A549 (cell line): ENCODE data around the gene FHIT. TPM values are rescaled to one million over a fixed set of nuclear protein-coding genes. Genes with fewer than 3 reads are reported as not detected.

ENCODE experiments used
- ATAC-seq, 2 experiments: fragments of 200-7000 bp in 1 of 2; fragments of >200 bp in 1 of 2; cut with Nextera tagmentation in 1 of 2; cut with Tn5 transposase in 1 of 2; 3 replicates each; pipeline versions ENCODE4 v1.8.0 to v1.9.1; 2018 to 2020; ENCODE audit warnings: mild to moderate bottlenecking in 1 of 2, moderate library complexity in 1 of 2
- CTCF ChIA-PET: fragments of 300-600 bp; sonication (Branson Sonifier 250); formaldehyde crosslinking; extraction: SDS; loops from one replicate; lab custom pipeline; 2021; ENCODE audit warnings: antibody characterized with exemption, inconsistent platforms; lab: Yijun Ruan, JAX
- POLR2A ChIA-PET: fragments of 350-600 bp; formaldehyde crosslinking; extraction: SDS; loops from one replicate; lab custom pipeline; 2021; ENCODE audit warnings: antibody characterized with exemption, inconsistent platforms; lab: Yijun Ruan, JAX
- DNase-seq, 2 experiments: peaks; one replicate each; pipeline versions ENCODE4 v3.0.0 to v3.0.0-alpha.2; 2011 to 2016; ENCODE audit warnings: low read depth in 1 of 2, low spot score in 1 of 2
- FAIRE-seq: peaks from 2 replicates; lab custom pipeline; 2011; peaks lifted over from hg19 to GRCh38; lab: Jason Lieb, UNC
- H3K27ac ChIP-seq, 2 experiments: fragments of >200 bp; sonication (Bioruptor Twin); formaldehyde crosslinking; 3 replicates each; pipeline ENCODE4 v1.5.1; 2016 to 2017
- H3K4me1 ChIP-seq: fragments of >200 bp; sonication (Bioruptor Twin); formaldehyde crosslinking; 3 replicates; pipeline ENCODE4 v1.6.1; 2016
- H3K4me2 ChIP-seq: fragments of >200 bp; sonication (Bioruptor Twin); formaldehyde crosslinking; 3 replicates; pipeline ENCODE4 v1.6.1; 2016
- H3K4me3 ChIP-seq: fragments of >200 bp; sonication (Bioruptor Twin); formaldehyde crosslinking; 3 replicates; pipeline ENCODE4 v1.5.1; 2016
- H3K9me3 ChIP-seq: fragments of >200 bp; sonication (Bioruptor Twin); formaldehyde crosslinking; 3 replicates; pipeline ENCODE4 v1.6.1; 2016
- ATOH8 ChIP-seq: fragments of 250-450 bp; sonication (Bioruptor Pico); IDR thresholded peaks from 2 replicates; pipeline ENCODE4 v1.5.0; 2020; ENCODE audit warnings: low read depth, mild to moderate bottlenecking, moderate library complexity
- CHD4 ChIP-seq: fragments of 200-600 bp; sonication (generic); IDR thresholded peaks from 2 replicates; pipeline ENCODE4 v1.6.1; 2016; ENCODE audit warnings: antibody characterized with exemption, mild to moderate bottlenecking, borderline replicate concordance
- E2F6 ChIP-seq: IDR thresholded peaks from 2 replicates; pipeline ENCODE4 v1.6.1; 2012; ENCODE audit warnings: low read depth, borderline replicate concordance
- ELK1 ChIP-seq: fragments of 150-350 bp; IDR thresholded peaks from 2 replicates; pipeline ENCODE4 v1.6.1; 2014; ENCODE audit warnings: low read depth, mild to moderate bottlenecking, low read length
- FOSB ChIP-seq: fragments of 250-450 bp; sonication (Bioruptor Pico); IDR thresholded peaks from 2 replicates; pipeline ENCODE4 v1.5.0; 2020; ENCODE audit warnings: mild to moderate bottlenecking, moderate library complexity
- GATA3 ChIP-seq: IDR thresholded peaks from 2 replicates; pipeline ENCODE4 v1.6.1; 2012; ENCODE audit warnings: borderline replicate concordance
- HDAC2 ChIP-seq: fragments of 200-600 bp; sonication (generic); IDR thresholded peaks from 2 replicates; pipeline ENCODE4 v1.6.1; 2016
- HOXB13 ChIP-seq: fragments of 250-450 bp; sonication (Bioruptor Pico); IDR thresholded peaks from 2 replicates; pipeline ENCODE4 v1.5.0; 2020; ENCODE audit warnings: low read depth, mild to moderate bottlenecking, moderate library complexity
- JUN ChIP-seq, 2 experiments: fragments of >200 bp; sonication (Bioruptor Twin); formaldehyde crosslinking; IDR thresholded peaks; 2 replicates in 1 of 2; 3 replicates in 1 of 2; pipeline ENCODE4 v1.6.1; 2016 to 2017
- KDM1A ChIP-seq: fragments of 200-600 bp; sonication (generic); IDR thresholded peaks from 2 replicates; pipeline ENCODE4 v1.6.1; 2016; ENCODE audit warnings: low read depth, mild to moderate bottlenecking
- KDM5A ChIP-seq: fragments of 200-600 bp; sonication (generic); IDR thresholded peaks from 2 replicates; pipeline ENCODE4 v1.6.1; 2016; ENCODE audit warnings: antibody characterized with exemption, mild to moderate bottlenecking
- MAFK ChIP-seq: fragments of 450-650 bp; IDR thresholded peaks from 2 replicates; pipeline ENCODE4 v1.6.1; 2014; ENCODE audit not compliant: partially characterized antibody
- MAZ ChIP-seq: fragments of 150-350 bp; IDR thresholded peaks from 2 replicates; pipeline ENCODE4 v1.6.1; 2014; ENCODE audit warnings: antibody characterized with exemption, low read depth, low read length, borderline replicate concordance
- POLR2AphosphoS2 ChIP-seq: conservative IDR thresholded peaks from 2 replicates; pipeline ENCODE4 v1.6.1; 2012; ENCODE audit warnings: low read length, improper control_type of control experiment, inconsistent platforms
- RARB ChIP-seq: fragments of 250-450 bp; sonication (Bioruptor Pico); IDR thresholded peaks from 2 replicates; pipeline ENCODE4 v1.8.0; 2021; ENCODE audit warnings: mild to moderate bottlenecking, moderate library complexity
- RNF2 ChIP-seq: fragments of 200-600 bp; sonication (generic); IDR thresholded peaks from 2 replicates; pipeline ENCODE4 v1.6.1; 2016; ENCODE audit warnings: low read depth, mild to moderate bottlenecking, antibody characterized with exemption, moderate library complexity, borderline replicate concordance
- SMC3 ChIP-seq: fragments of >200 bp; sonication (Bioruptor Twin); formaldehyde crosslinking; IDR thresholded peaks from 3 replicates; pipeline ENCODE4 v1.6.1; 2018; ENCODE audit warnings: inconsistent platforms
- SREBF2 ChIP-seq: fragments of 450-650 bp; IDR thresholded peaks from 2 replicates; pipeline ENCODE4 v1.6.1; 2014; ENCODE audit warnings: mild to moderate bottlenecking, moderate library complexity
- USF2 ChIP-seq: fragments of 450-650 bp; IDR thresholded peaks from 2 replicates; pipeline ENCODE4 v1.6.1; 2014; ENCODE audit warnings: antibody characterized with exemption
- ZNF302 ChIP-seq: fragments of 250-450 bp; sonication (Bioruptor Pico); IDR thresholded peaks from 2 replicates; pipeline ENCODE4 v1.9.0; 2021; ENCODE audit warnings: inconsistent platforms, mild to moderate bottlenecking, moderate library complexity
- ZSCAN20 ChIP-seq: fragments of 250-450 bp; sonication (Bioruptor Pico); IDR thresholded peaks from 2 replicates; pipeline ENCODE4 v1.8.0; 2022; ENCODE audit warnings: mild to moderate bottlenecking, moderate library complexity
- WGBS: methylation state at CpG from one replicate; pipeline ENCODE4 v1.1.6; 2017; ENCODE audit errors: missing lambda C conversion rate; 5-methylcytosine and 5-hydroxymethylcytosine counted together
- polyA plus RNA-seq, 4 experiments: library from polyadenylated mRNA; depleted of rRNA in 3 of 4; stranded (reverse); fragments of >200 nt; fragmentation: RNase III in 1 of 4; extraction: RNeasy Plus Mini Kit Qiagen cat#74134 plus additional on column Dnase treatment in 1 of 4; gene quantifications; 2 replicates in 3 of 4; 3 replicates in 1 of 4; pipeline ENCODE4 v1.2.3, GENCODE V29; 2011 to 2017

Gene FHIT
- polyA plus RNA-seq, 2 of the 4 experiments (the other 2 are of a cell fraction), result 0.76 to 0.92 TPM

- TF ChIP-seq ZNF302, result no peak
- TF ChIP-seq CHD4, result no peak
- no peak for TF ChIP-seq POLR2AphosphoS2
- TF ChIP-seq HOXB13 (CRISPR knock-in tag), result no peak
- TF ChIP-seq ELK1, result no peak
- TF ChIP-seq MAZ, result no peak
These were observed 523.2 kb downstream of the FHIT start (continued) for GRCh38 chr3:60728006-60728405.

GRCh38 chr3:60720736-60721135 lies 530.5 kb downstream of the FHIT start:
- no peak overlapping the region for H3K27ac ChIP-seq
- H3K9me3 ChIP-seq, result no peaks in the 10 kb centered on the region
- H3K4me2 ChIP-seq, result no peak overlapping the region
- POLR2A ChIA-PET, result no interaction called here
- DNase-seq, result no peak
- ATAC-seq, result no peak
- H3K4me3 ChIP-seq, result no peak overlapping the region
- TF ChIP-seq KDM1A (no peak), GATA3 (no peak), HDAC2 (no peak), FOSB (CRISPR knock-in tag) (no peak), MAZ (no peak)
- CTCF ChIA-PET, result interaction anchor here (0.7 kb wide), 1 partner anchor 172 kb away, joined by 3 read pairs; no protein-coding TSS in a partner anchor
- 15% methylated on average over 2 of the region's 2 CpGs for WGBS
- FAIRE-seq, result no peak
- no peaks in the 10 kb centered on the region for H3K4me1 ChIP-seq

GRCh38 chr3:60716573-60716972 lies 534.7 kb downstream of the FHIT start:
- WGBS, result 10% methylated on average over 3 of the region's 3 CpGs
- no peaks in the 10 kb centered on the region for H3K9me3 ChIP-seq
- no peak for ATAC-seq
- no peak overlapping the region for H3K4me3 ChIP-seq
- ChIA-PET POLR2A (no interaction called here), CTCF (no interaction called here)
- TF ChIP-seq KDM5A, result no peak
- no peak for TF ChIP-seq JUN (IDR thresholded peaks at IDR 0.05)
- no peak for TF ChIP-seq ATOH8
- no peak for TF ChIP-seq E2F6
- TF ChIP-seq SREBF2, result no peak
- no peak for TF ChIP-seq RARB (CRISPR knock-in tag)
- no peak for TF ChIP-seq MAFK
- TF ChIP-seq USF2, result no peak
- TF ChIP-seq SMC3, result no peak
- TF ChIP-seq ZSCAN20, result no peak
- no peak for TF ChIP-seq RNF2
- H3K4me2 ChIP-seq, result no peak overlapping the region
- H3K4me1 ChIP-seq, result no peaks in the 10 kb centered on the region
- FAIRE-seq, result no peak
- no peak for DNase-seq
- no peak overlapping the region for H3K27ac ChIP-seq
